H9 (cell line): ENCODE data around the gene SCAF11. TPM values are rescaled to one million over a fixed set of nuclear protein-coding genes. Genes with fewer than 3 reads are reported as not detected.

Experiments
- DNase-seq: peaks from one replicate; pipeline ENCODE4 v3.0.0-alpha.2; 2017
- H2AFZ ChIP-seq: one replicate; pipeline ENCODE4 v1.6.1; 2013; ENCODE audit warnings: mild to moderate bottlenecking, low read length, control low read depth, moderate library complexity
- H2AK5ac ChIP-seq: 2 replicates; pipeline ENCODE4 v1.6.1; 2013; ENCODE audit warnings: low read length, control low read depth, mixed read lengths; ENCODE audit not compliant: insufficient read length
- H2BK120ac ChIP-seq: one replicate; pipeline ENCODE4 v1.6.1; 2013; ENCODE audit warnings: low read depth, mild to moderate bottlenecking, low read length, control low read depth, inconsistent platforms; ENCODE audit not compliant: poor library complexity, severe bottlenecking
- H2BK12ac ChIP-seq: 2 replicates; pipeline ENCODE4 v1.6.1; 2013; ENCODE audit warnings: low read length, control low read depth, mixed read lengths, low read depth; ENCODE audit not compliant: insufficient read length
- H2BK15ac ChIP-seq: 2 replicates; pipeline ENCODE4 v1.6.1; 2013; ENCODE audit warnings: low read depth, low read length, control low read depth
- H2BK20ac ChIP-seq: one replicate; pipeline ENCODE4 v1.6.1; 2013; ENCODE audit warnings: low read depth, mild to moderate bottlenecking, low read length, control low read depth, inconsistent platforms; ENCODE audit not compliant: poor library complexity, severe bottlenecking
- H2BK5ac ChIP-seq: 2 replicates; pipeline ENCODE4 v1.6.1; 2013; ENCODE audit warnings: low read length, control low read depth, mixed read lengths; ENCODE audit not compliant: insufficient read length
- H3K14ac ChIP-seq: 2 replicates; pipeline ENCODE4 v1.6.1; 2013; ENCODE audit warnings: low read length, control low read depth; ENCODE audit not compliant: insufficient read depth
- H3K18ac ChIP-seq: 2 replicates; pipeline ENCODE4 v1.6.1; 2013; ENCODE audit warnings: low read depth, mild to moderate bottlenecking, mixed read lengths, low read length, control low read depth; ENCODE audit not compliant: insufficient read length
- H3K23ac ChIP-seq: 2 replicates; pipeline ENCODE4 v1.6.1; 2013; ENCODE audit warnings: low read length, control low read depth, mixed read lengths, low read depth; ENCODE audit not compliant: insufficient read length
- H3K23me2 ChIP-seq: 2 replicates; pipeline ENCODE4 v1.6.1; 2013; ENCODE audit warnings: low read depth, mild to moderate bottlenecking, mixed read lengths, low read length, control low read depth; ENCODE audit not compliant: insufficient read length, poor library complexity, severe bottlenecking
- H3K27ac ChIP-seq: 2 replicates; pipeline ENCODE4 v1.5.1; 2013; ENCODE audit warnings: low read length, control low read depth, mixed read lengths, low read depth; ENCODE audit not compliant: insufficient read length
- H3K27me3 ChIP-seq: 2 replicates; pipeline ENCODE4 v1.6.1; 2013; ENCODE audit warnings: low read length, control low read depth, inconsistent platforms; ENCODE audit not compliant: insufficient read depth
- H3K4ac ChIP-seq: 2 replicates; pipeline ENCODE4 v1.6.1; 2013; ENCODE audit warnings: low read depth, mild to moderate bottlenecking, control low read depth, inconsistent platforms, low read length, moderate library complexity
- H3K4me1 ChIP-seq: 2 replicates; pipeline ENCODE4 v1.6.1; 2013; ENCODE audit warnings: low read length, control low read depth, inconsistent platforms; ENCODE audit not compliant: insufficient read depth
- H3K4me2 ChIP-seq: 2 replicates; pipeline ENCODE4 v1.6.1; 2013; ENCODE audit warnings: low read length, control low read depth, mixed read lengths; ENCODE audit not compliant: insufficient read length, insufficient read depth
- H3K56ac ChIP-seq: 2 replicates; pipeline ENCODE4 v1.6.1; 2013; ENCODE audit warnings: low read depth, mild to moderate bottlenecking, mixed read lengths, low read length, control low read depth; ENCODE audit not compliant: insufficient read length
- H3K79me1 ChIP-seq: 2 replicates; pipeline ENCODE4 v1.6.1; 2013; ENCODE audit warnings: low read depth, mild to moderate bottlenecking, moderate library complexity, low read length, control low read depth, inconsistent platforms; ENCODE audit not compliant: insufficient read depth, poor library complexity, severe bottlenecking
- H3K79me2 ChIP-seq: 2 replicates; pipeline ENCODE4 v1.6.1; 2013; ENCODE audit warnings: low read length, control low read depth, inconsistent platforms; ENCODE audit not compliant: insufficient read depth
- H3K9ac ChIP-seq: 2 replicates; pipeline ENCODE4 v1.6.1; 2013; ENCODE audit warnings: low read length, control low read depth, mixed read lengths; ENCODE audit not compliant: insufficient read length; ENCODE audit errors: extremely low read depth
- H3K9me3 ChIP-seq: one replicate; pipeline ENCODE4 v1.6.1; 2013; ENCODE audit warnings: low read depth, low read length, inconsistent platforms; ENCODE audit not compliant: control insufficient read depth
- H3T11ph ChIP-seq: one replicate; pipeline ENCODE4 v1.6.1; 2013; ENCODE audit warnings: mild to moderate bottlenecking, low read length, control low read depth, inconsistent platforms
- H4K20me1 ChIP-seq: one replicate; pipeline ENCODE4 v1.6.1; 2013; ENCODE audit not compliant: control insufficient read depth, insufficient read length, insufficient read depth
- H4K5ac ChIP-seq: 2 replicates; pipeline ENCODE4 v1.6.1; 2013; ENCODE audit warnings: low read depth, mild to moderate bottlenecking, mixed read lengths, low read length, control low read depth; ENCODE audit not compliant: insufficient read length
- H4K8ac ChIP-seq: replicated peaks from 2 replicates; pipeline ENCODE4 v1.6.1; 2013; ENCODE audit warnings: low read length, control low read depth, mixed read lengths, low read depth; ENCODE audit not compliant: insufficient read length
- H4K91ac ChIP-seq: 2 replicates; pipeline ENCODE4 v1.6.1; 2013; ENCODE audit warnings: low read depth, mild to moderate bottlenecking, moderate library complexity, mixed read lengths, low read length, control low read depth; ENCODE audit not compliant: insufficient read length
- H3K27ac Mint-ChIP-seq, 3 experiments: 2 replicates in 2 of 3; 3 replicates in 1 of 3; pipeline ENCODE4 v1.8.0; 2020 to 2021; ENCODE audit warnings: mixed read lengths in 3 of 3, mild to moderate bottlenecking in 1 of 3, moderate library complexity in 1 of 3
- H3K27me3 Mint-ChIP-seq: 2 replicates; pipeline ENCODE4 v1.8.0; 2021; ENCODE audit warnings: low read depth, mild to moderate bottlenecking, moderate library complexity, mixed read lengths
- H3K36me3 Mint-ChIP-seq, 3 experiments: 2 replicates in 2 of 3; 3 replicates in 1 of 3; pipeline ENCODE4 v1.8.0; 2020 to 2021; ENCODE audit warnings: low read depth in 3 of 3, mixed read lengths in 3 of 3; ENCODE audit not compliant: insufficient read depth in 1 of 3
- H3K4me1 Mint-ChIP-seq, 2 experiments: 2 replicates each; pipeline ENCODE4 v1.8.0; 2020; ENCODE audit warnings: mixed read lengths in 2 of 2
- H3K4me3 Mint-ChIP-seq, 2 experiments: 2 replicates in 1 of 2; 3 replicates in 1 of 2; pipeline ENCODE4 v1.8.0; 2020 to 2021; ENCODE audit warnings: mild to moderate bottlenecking in 2 of 2, mixed read lengths in 2 of 2, moderate library complexity in 1 of 2
- H3K9me3 Mint-ChIP-seq, 2 experiments: 2 replicates in 1 of 2; 3 replicates in 1 of 2; pipeline ENCODE4 v1.8.0; 2020; ENCODE audit warnings: mild to moderate bottlenecking in 2 of 2, mixed read lengths in 2 of 2, moderate library complexity in 1 of 2
- CTCF ChIP-seq: fragments of 200-600 bp; sonication (generic); conservative IDR thresholded peaks from 3 replicates; pipeline ENCODE4 v1.8.0; 2021; ENCODE audit warnings: antibody characterized with exemption, mild to moderate bottlenecking
- WGBS: extraction: QIAGEN DNeasy Blood & Tissue Kit; methylation state at CpG from one replicate; pipeline ENCODE4 v1.1.7; 2013; ENCODE audit warnings: missing lambda C conversion rate, low lambda C conversion rate, mixed read lengths; ENCODE audit not compliant: insufficient read length; ENCODE audit errors: extremely low coverage; 5-methylcytosine and 5-hydroxymethylcytosine counted together
- total RNA-seq: library from RNA; stranded (reverse); gene quantifications from 2 replicates; pipeline ENCODE4 v1.2.1, GENCODE V29; 2021

SCAF11 gene
- total RNA-seq, 1 experiment from 2014 or later, result 90.8 TPM

GRCh38 chr12:45907955-45908354 is 82.4 kb downstream of the SCAF11 start:
- Histone ChIP-seq H3K9ac (no peak overlapping the region), H3K4ac (no peak overlapping the region), H4K20me1 (no peaks in the 10 kb centered on the region), H2AFZ (no peak overlapping the region), H3K27me3 (no peaks in the 10 kb centered on the region), H2BK12ac (no peak overlapping the region), H2AK5ac (no peak overlapping the region), H2BK5ac (no peak overlapping the region), H3K4me1 (no peaks in the 10 kb centered on the region), H3K9me3 (no peaks in the 10 kb centered on the region), H4K8ac (no peak overlapping the region), H4K91ac (no peak overlapping the region), H3K23me2 (no peaks in the 10 kb centered on the region), H3K14ac (no peak overlapping the region), H3K18ac (no peak overlapping the region), H3K23ac (no peak overlapping the region), H2BK120ac (no peak overlapping the region), H2BK15ac (no peak overlapping the region), H3K27ac (no peak overlapping the region), H3K4me2 (no peak overlapping the region), H2BK20ac (no peak overlapping the region), H3T11ph (no peak overlapping the region), H3K79me2 (no peaks in the 10 kb centered on the region), H3K79me1 (no peaks in the 10 kb centered on the region), H4K5ac (no peak overlapping the region), H3K56ac (no peak overlapping the region)
- Mint-ChIP-seq H3K27ac (no peak overlapping the region), H3K4me3 (no peak overlapping the region), H3K9me3 (no peaks in the 10 kb centered on the region), H3K4me1 (no peaks in the 10 kb centered on the region), H3K36me3 (peaks cover 0 to 22% (median 21%) of the 10 kb centered on the region in 3 experiments; a peak in 5 of 7 replicates), H3K27me3 (no peaks in the 10 kb centered on the region)
- no peak for TF ChIP-seq CTCF
- WGBS, result no CpG with 5 or more reads among the region's 4 CpGs
- DNase-seq, result no peak
